Sigmoid colon (tissue), 7 donors: ENCODE results near the gene TMTC2. TPM values are rescaled to one million over a fixed set of nuclear protein-coding genes. Genes with fewer than 3 reads are reported as not detected.

ENCODE experiments used
- DNase-seq: peaks from one replicate; pipeline ENCODE4 v3.0.0-alpha.2; 2019
- H3K27ac ChIP-seq, 4 donors: fragments of 200-600 bp; sonication (generic); one replicate each; pipeline ENCODE4 v1.5.1; 2016 to 2019; ENCODE audit warnings: mild to moderate bottlenecking in 1 of 4
- H3K27me3 ChIP-seq, 3 donors: fragments of 200-600 bp; sonication (generic); one replicate each; pipeline ENCODE4 v1.5.1; 2019; ENCODE audit warnings: mild to moderate bottlenecking in 1 of 3
- H3K36me3 ChIP-seq, 4 donors: fragments of 200-600 bp; sonication (generic); one replicate each; pipeline ENCODE4 v1.5.1; 2016 to 2019
- H3K4me1 ChIP-seq, 4 donors: fragments of 200-600 bp; sonication (generic); one replicate each; pipeline ENCODE4 v1.5.1; 2017 to 2019
- H3K4me3 ChIP-seq, 4 donors: fragments of 200-600 bp; sonication (generic); one replicate each; pipeline ENCODE4 v1.5.1; 2017 to 2019; ENCODE audit warnings: mild to moderate bottlenecking in 2 of 4, moderate library complexity in 1 of 4
- H3K9me3 ChIP-seq, 4 donors: fragments of 200-600 bp in 3 of 4; sonication (generic) in 3 of 4; one replicate each; pipeline versions ENCODE4 v1.5.1 to v1.6.1; 2013 to 2019
- CTCF ChIP-seq, 4 experiments: fragments of 450-650 bp in 3 of 4; fragments of 200-600 bp in 1 of 4; IDR thresholded peaks; one replicate each; pipeline ENCODE4 v1.5.1; 2016 to 2019; ENCODE audit warnings: antibody characterized with exemption in 4 of 4, mild to moderate bottlenecking in 3 of 4, moderate library complexity in 2 of 4
- EP300 ChIP-seq, 4 donors: sonication (generic); formaldehyde crosslinking; IDR thresholded peaks; one replicate each; pipeline ENCODE4 v1.6.1; 2017; ENCODE audit warnings: antibody characterized with exemption in 4 of 4
- POLR2A ChIP-seq, 2 donors: fragments of 450-650 bp; IDR thresholded peaks; one replicate each; pipeline ENCODE4 v1.6.1; 2016; ENCODE audit warnings: antibody characterized with exemption in 2 of 2, mild to moderate bottlenecking in 2 of 2, moderate library complexity in 2 of 2
- POLR2AphosphoS5 ChIP-seq, 4 donors: sonication (generic); formaldehyde crosslinking; IDR thresholded peaks; one replicate each; pipeline ENCODE4 v1.6.1; 2017; ENCODE audit warnings: antibody characterized with exemption in 4 of 4
- WGBS, 2 donors: extraction: QIAGEN DNeasy Blood & Tissue Kit; methylation state at CpG; one replicate each; pipeline ENCODE4 v1.1.7; 2013; 5-methylcytosine and 5-hydroxymethylcytosine counted together
- intact Hi-C: fragments of 100-400 bp; cut with DNase I; formaldehyde crosslinking; loops from one replicate; pipeline ENCODE4 v1.15.1; 2023
- polyA plus RNA-seq, 3 donors: library from polyadenylated mRNA; stranded (reverse); fragments of 200-250 nt; gene quantifications; one replicate each; pipeline ENCODE4 v1.2.3, GENCODE V29; 2013
- total RNA-seq, 4 donors: library from RNA; depleted of rRNA; stranded (reverse); fragments of >200 nt; gene quantifications; one replicate each; pipeline ENCODE4 v1.1.0, GENCODE V29; 2016
- donor health status: healthy with polysubstance abuse.
- donor health status: Bipolar disorder and iron deficiency.
- donor health status: healthy.

The TMTC2 gene
- total and polyA plus RNA-seq, 7 donors: 1.2 to 74.4 (median 61.2) TPM

GRCh38 chr12:82698708-82699564 lies 12.2 kb downstream of the TMTC2 start:
- intact Hi-C loops: no loop called here
- peak overlapping the region in 2 of 4 donors; percentile 5 to 12 for H3K27ac ChIP-seq
- no peaks in the 10 kb centered on the region for H3K36me3 ChIP-seq
- 95 to 96% methylated on average over 12 of the region's 12 CpGs for WGBS, 2 donors
- no peak for DNase-seq
- TF ChIP-seq POLR2A (IDR thresholded peaks at IDR 0.05) (no peak), CTCF (IDR thresholded peaks at IDR 0.05) (no peak), EP300 (IDR thresholded peaks at IDR 0.05) (no peak), POLR2AphosphoS5 (IDR thresholded peaks at IDR 0.05) (no peak)
- H3K4me1 ChIP-seq: peaks cover 0 to 54% (median 21%) of the 10 kb centered on the region in 4 donors
- H3K9me3 ChIP-seq: no peaks in the 10 kb centered on the region
- H3K27me3 ChIP-seq: no peaks in the 10 kb centered on the region
- H3K4me3 ChIP-seq: no peak overlapping the region

GRCh38 chr12:82705774-82706173 lies 19.1 kb downstream of the TMTC2 start:
- Histone ChIP-seq H3K36me3 (no peaks in the 10 kb centered on the region), H3K9me3 (no peaks in the 10 kb centered on the region), H3K4me1 (peaks cover 0 to 62% (median 46%) of the 10 kb centered on the region in 4 donors), H3K27ac (peak overlapping the region in 2 of 4 donors; percentile 20 to 82), H3K4me3 (no peak overlapping the region), H3K27me3 (no peaks in the 10 kb centered on the region)
- 93 to 97% methylated on average over 3 of the region's 3 CpGs for WGBS, 2 donors
- no peak for TF ChIP-seq POLR2A (IDR thresholded peaks at IDR 0.05)
- TF ChIP-seq POLR2AphosphoS5 (IDR thresholded peaks at IDR 0.05): no peak
- no peak for TF ChIP-seq CTCF (IDR thresholded peaks at IDR 0.05)
- TF ChIP-seq EP300 (IDR thresholded peaks at IDR 0.05): no peak
- intact Hi-C loops: no loop called here
- no peak for DNase-seq

GRCh38 chr12:82708061-82708879 lies 21.6 kb downstream of the TMTC2 start:
- H3K36me3 ChIP-seq: no peaks in the 10 kb centered on the region
- H3K4me3 ChIP-seq: peak overlapping the region in 3 of 4 donors; percentile 7 to 17 (median 13)
- intact Hi-C loops: loop anchor here (1.0 kb wide), 1 partner anchor 610 kb away; no protein-coding TSS in a partner anchor
- peaks cover 0 to 63% (median 49%) of the 10 kb centered on the region in 4 donors for H3K4me1 ChIP-seq
- WGBS, 2 donors: 71 to 79% methylated on average over 10 of the region's 10 CpGs
- TF ChIP-seq CTCF (IDR thresholded peaks at IDR 0.05) (no peak), POLR2A (IDR thresholded peaks at IDR 0.05) (no peak), POLR2AphosphoS5 (IDR thresholded peaks at IDR 0.05) (peak; percentile 70 to 94 (median 88)), EP300 (IDR thresholded peaks at IDR 0.05) (peak; percentile 6 to 83 (median 62))
- peak; percentile 93 for DNase-seq
- H3K9me3 ChIP-seq: no peaks in the 10 kb centered on the region
- no peaks in the 10 kb centered on the region for H3K27me3 ChIP-seq
- H3K27ac ChIP-seq: peak overlapping the region in 3 of 4 donors; percentile 72 to 82 (median 81)

GRCh38 chr12:82709794-82710355 lies 23.2 kb downstream of the TMTC2 start:
- TF ChIP-seq CTCF (IDR thresholded peaks at IDR 0.05) (no peak), EP300 (IDR thresholded peaks at IDR 0.05) (no peak), POLR2AphosphoS5 (IDR thresholded peaks at IDR 0.05) (no peak), POLR2A (IDR thresholded peaks at IDR 0.05) (no peak)
- H3K36me3 ChIP-seq: no peaks in the 10 kb centered on the region
- intact Hi-C loops: no loop called here
- no peak for DNase-seq
- no peak overlapping the region for H3K4me3 ChIP-seq
- 93 to 96% methylated on average over 2 of the region's 2 CpGs for WGBS, 2 donors
- no peaks in the 10 kb centered on the region for H3K27me3 ChIP-seq
- peak overlapping the region in 3 of 4 donors; percentile 72 to 82 (median 81) for H3K27ac ChIP-seq
- no peaks in the 10 kb centered on the region for H3K9me3 ChIP-seq
- peaks cover 0 to 63% (median 49%) of the 10 kb centered on the region in 4 donors for H3K4me1 ChIP-seq
